ENCODE measurements around the gene ANKRD39.

DNA sequence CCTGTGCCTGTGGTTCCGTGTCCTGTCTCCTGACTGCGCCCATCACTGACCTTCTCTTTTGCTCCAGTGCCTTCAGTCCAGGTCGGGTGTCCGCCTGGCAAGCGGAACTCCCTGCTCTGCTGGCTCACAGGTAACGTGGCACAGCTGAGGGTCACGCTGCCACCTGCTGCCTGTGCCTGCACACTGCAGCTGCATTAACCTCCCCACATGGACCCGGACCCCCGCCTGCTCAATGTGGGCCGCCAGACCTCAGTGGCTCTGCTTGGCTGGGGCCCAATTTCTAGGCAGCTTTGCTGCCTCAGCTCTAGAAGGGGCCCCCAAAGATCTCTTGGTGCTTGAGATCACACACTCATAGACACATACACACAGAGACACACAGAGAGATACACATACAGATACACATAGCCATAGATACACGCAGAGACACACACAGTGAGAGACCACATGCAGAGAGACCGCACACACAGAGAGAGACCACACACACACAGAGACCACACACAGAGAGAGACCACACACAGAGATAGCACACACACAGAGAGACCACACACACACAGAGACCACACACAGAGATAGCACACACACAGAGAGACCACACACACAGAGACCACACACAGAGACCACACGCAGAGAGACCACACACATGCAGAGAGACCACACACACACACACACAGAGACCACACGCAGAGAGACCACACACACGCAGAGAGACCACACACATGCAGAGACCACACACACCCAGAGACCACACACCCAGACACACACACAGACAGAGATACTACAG is 56.6 kb downstream of the ANKRD39 start:
- TF ChIP-seq EZH2 (optimal IDR thresholded peaks at IDR 0.05; ENCODE audit: low read depth, low read length) (no peak), EZH2phosphoT487 (IDR thresholded peaks at IDR 0.05; ENCODE audit: low read length) (no peak)
- TF ChIP-seq, protein P1, sequence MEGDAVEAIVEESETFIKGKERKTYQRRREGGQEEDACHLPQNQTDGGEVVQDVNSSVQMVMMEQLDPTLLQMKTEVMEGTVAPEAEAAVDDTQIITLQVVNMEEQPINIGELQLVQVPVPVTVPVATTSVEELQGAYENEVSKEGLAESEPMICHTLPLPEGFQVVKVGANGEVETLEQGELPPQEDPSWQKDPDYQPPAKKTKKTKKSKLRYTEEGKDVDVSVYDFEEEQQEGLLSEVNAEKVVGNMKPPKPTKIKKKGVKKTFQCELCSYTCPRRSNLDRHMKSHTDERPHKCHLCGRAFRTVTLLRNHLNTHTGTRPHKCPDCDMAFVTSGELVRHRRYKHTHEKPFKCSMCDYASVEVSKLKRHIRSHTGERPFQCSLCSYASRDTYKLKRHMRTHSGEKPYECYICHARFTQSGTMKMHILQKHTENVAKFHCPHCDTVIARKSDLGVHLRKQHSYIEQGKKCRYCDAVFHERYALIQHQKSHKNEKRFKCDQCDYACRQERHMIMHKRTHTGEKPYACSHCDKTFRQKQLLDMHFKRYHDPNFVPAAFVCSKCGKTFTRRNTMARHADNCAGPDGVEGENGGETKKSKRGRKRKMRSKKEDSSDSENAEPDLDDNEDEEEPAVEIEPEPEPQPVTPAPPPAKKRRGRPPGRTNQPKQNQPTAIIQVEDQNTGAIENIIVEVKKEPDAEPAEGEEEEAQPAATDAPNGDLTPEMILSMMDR (IDR thresholded peaks at IDR 0.05; ENCODE audit: low read length): peak; percentile 77
